HG02938 (cell line): Measurements from ENCODE around the gene MYO5A.
"Not testable (repeated sequence)": the region's sequence is repeated elsewhere in the genome, so short reads cannot be mapped to it uniquely, and the experiment has no call there.

Experiments used
- ATAC-seq: cut with Tn5 transposase; IDR thresholded peaks from one replicate; pipeline ENCODE4 v1.9.1; 2021; ENCODE audit warnings: mild to moderate bottlenecking, moderate library complexity; ENCODE audit not compliant: unreplicated experiment

MYO5A gene

DNA sequence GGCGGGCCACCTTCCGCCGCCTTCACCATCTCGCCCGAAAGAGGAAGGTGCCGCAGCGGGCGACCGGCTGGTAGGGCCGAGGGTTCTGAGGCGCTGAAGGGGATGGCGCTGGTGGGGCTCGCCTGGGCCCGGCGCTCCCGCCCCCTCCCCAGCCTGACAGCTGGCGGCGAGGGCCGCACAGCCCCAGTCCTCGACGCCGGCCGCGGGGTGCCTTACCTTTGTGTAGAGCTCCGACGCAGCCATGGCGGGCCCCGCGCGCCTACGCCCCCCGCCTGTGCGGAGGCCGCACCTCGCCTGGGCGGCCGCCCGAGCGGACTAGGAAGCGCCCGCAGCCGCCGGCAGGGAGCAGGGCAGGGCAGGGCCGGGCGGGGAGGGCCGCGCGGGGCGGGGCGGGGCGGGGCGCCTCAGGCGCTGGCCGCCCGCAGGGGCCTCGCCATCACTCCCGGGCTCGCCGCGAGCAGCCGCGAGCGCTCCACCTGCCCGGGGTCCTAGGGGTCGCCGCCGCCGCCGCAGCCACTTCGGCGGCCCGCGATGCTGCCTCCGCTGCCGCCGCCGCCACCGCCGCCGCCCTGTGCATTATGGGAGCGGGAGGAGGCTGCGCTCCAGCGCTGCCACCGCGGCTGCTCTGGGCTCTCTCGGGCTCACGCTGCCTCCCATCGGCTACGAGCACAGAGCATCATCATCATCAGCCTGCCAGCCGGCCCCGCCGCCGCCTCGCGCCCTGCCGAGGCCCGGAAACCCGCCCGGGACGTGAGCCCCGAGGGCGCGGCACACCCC lies at the start of gene MYO5A:
Gene MYO5A (minus strand): TSS at position 317 of the 777 bp plus-strand sequence. CDS start 74 bp downstream, at position 243.
- peak; percentile 70 for ATAC-seq

DNA sequence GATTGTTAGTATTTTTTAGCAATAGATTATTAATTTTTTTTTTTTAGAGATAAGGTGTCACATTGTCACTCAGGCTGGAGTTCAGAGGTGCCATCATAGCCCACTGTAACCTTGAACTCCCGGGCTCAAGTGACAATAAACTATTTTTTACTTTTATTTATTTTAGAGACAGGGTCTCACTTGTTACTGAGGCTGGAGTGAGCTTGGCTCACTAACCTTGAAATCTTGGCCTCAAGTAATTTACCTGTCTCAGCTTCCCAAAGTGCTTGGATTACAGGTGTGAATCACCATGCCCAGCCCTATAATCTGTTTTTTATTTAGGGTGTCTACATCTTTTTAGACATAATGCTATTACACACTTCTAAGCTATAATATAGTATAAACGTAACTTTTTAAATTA lies 48.0 kb upstream of the MYO5A start:
- ATAC-seq, result no peak

DNA sequence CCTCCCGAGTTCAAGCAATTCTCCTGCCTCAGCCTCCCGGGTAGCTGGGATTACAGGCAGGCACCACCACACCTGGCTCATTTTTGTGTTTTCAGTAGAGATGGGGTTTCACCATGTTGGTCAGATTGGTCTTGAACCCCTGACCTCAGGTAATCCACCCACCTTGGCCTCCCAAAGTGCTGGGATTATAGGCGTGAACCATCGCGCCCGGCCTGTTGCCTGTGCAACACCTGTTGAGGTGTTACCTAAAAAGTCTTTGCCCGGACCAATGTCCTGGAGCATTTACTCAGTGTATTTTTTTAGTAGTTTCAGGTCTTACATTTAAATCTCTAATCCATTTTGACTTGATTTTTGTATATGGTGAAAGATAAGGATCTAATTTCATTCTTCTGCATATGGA lies 46.9 kb upstream of the MYO5A start:
- ATAC-seq, result not testable (repeated sequence)

DNA sequence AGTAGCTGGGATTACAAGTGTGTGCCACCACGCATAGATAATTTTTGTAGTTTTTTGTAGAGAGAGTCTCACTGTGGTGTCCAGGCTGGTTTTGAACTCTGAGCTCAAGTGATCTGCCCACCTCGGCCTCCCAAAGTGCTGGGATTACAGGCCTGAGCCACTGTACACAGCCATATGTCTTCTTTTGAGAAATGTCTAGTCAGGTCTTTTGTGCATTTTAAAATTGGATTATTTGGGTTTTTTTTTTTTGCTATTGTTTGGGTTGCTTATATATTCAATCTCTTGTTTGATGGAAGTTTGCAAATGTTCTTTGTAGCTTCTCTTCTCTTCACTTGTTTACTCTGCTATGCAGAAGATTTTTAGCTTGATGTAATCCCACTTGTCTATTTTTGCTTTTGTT lies 46.4 kb upstream of the MYO5A start:
- ATAC-seq, result no peak

DNA sequence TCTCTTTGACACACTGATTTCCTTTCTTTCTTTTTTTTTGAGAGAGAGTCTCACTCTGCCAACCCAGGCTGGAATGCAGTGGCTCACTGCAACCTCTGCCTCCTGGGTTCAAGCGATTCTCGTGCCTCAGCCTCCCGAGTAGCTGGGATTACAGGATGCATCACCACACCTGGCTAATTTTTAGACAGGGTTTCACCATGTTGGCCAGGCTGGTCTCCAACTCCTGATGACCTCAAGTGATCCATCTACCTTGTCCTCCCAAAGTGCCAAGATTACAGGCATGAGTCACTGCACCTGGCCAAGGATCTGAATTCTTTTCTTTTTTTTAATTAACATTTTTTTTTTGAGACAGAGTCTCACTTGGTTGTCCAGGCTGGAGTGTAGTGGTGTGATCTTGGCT lies 45.9 kb upstream of the MYO5A start:
- not testable (repeated sequence) for ATAC-seq

DNA sequence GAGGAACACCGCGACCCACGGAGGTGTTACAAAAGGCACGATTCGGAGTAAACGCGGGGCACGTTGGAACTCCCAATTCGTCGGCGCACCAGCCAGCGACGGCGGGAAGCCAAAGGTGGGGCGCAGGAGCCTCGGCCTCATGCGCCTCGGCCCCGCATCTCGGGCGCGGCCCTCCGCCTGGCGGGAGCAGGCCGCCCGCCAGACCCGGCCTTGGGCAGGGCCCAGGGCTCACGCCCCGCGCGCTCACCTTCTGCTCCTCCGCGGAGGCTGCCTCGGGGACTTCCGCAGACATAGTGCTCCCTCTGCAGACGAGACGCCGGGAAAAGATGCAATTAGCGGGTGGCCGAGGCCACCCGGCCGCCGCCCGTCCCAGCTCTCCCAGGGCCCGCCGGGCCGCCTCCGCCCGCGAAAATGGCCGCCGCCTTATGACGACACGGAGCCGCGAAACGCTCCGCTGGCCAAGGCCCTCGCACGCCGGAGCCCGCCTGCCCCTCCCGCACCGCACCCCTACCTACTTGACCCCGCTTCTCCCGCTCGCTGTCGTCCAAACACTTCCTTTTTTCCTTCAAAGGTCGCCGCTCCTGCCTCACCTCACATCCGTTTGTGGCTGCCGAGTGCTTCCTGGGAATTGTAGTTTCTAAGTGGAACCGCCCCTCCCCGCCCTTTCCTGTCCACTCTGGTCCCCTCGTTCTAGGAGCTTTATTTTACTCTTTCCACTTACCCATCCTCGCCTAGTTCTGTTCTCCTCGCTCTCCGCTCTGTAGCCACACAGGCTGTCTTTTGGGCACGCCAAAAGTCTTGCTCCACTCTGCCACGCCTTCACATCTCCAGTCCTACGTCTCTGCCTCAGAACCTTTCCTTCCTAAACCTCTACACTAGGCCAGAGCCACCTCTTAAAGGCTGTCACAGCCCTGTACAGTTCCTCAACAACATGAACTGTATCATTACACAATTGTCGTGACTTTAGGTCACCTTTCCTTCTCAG lies 40.2 kb upstream of the MYO5A start, which contains the start of gene ARPP19:
Gene ARPP19 (minus strand): TSS at position 430 of the 985 bp plus-strand sequence. CDS start 138 bp downstream, at position 292.
- peak; percentile 60 for ATAC-seq

DNA sequence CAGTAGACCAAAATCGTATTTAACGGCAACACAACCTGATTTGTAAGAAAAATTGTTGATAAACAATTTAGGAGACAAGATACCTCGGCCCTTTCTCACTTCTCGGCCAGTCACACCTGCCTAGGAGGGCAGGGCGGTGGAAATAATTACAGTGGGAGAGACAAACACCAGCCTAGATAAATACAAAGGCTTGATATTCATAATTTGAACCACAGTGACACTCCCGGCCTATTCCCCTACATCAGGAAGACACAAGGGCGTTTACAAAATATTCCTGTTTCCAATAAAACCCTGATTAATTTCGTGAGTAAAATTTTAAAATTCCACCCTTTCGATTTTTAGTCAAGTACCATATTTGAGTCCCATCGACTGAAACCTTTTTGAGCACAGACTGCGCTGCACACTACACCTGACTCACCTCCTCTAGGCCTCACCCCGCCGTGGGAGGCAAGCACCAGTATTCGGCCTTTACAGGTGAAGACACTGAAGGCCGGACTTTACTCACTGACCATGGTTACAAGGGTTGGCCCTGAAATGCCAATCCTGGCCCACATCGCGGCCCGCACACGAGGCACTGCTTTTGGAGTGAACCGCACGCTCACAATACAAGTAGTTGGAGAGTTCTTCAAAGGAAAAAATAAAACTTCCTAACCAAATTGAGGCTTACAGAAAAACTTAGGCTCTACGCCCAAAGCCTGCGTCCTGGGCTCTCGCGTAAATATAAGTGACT lies 39.4 kb upstream of the MYO5A start:
- peak; percentile 32 for ATAC-seq

DNA sequence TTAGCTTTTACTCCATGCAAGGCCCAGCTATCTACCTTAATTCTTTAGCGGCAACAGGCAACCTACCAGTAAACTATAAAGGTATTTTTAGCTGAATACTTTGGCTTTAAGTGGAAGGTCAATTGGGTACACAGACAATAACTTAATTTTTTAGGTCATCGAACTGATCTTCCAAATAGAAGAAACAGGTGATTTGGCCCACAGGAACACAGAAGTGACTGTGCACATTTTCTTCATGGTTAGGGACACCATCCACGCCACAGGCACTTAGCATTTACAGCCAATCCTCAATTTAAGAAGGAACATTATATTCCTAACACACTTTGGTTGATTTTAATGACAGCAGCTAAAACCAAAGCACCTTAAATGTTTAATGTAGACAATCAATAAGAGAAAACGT lies 38.2 kb upstream of the MYO5A start:
- no peak for ATAC-seq

DNA sequence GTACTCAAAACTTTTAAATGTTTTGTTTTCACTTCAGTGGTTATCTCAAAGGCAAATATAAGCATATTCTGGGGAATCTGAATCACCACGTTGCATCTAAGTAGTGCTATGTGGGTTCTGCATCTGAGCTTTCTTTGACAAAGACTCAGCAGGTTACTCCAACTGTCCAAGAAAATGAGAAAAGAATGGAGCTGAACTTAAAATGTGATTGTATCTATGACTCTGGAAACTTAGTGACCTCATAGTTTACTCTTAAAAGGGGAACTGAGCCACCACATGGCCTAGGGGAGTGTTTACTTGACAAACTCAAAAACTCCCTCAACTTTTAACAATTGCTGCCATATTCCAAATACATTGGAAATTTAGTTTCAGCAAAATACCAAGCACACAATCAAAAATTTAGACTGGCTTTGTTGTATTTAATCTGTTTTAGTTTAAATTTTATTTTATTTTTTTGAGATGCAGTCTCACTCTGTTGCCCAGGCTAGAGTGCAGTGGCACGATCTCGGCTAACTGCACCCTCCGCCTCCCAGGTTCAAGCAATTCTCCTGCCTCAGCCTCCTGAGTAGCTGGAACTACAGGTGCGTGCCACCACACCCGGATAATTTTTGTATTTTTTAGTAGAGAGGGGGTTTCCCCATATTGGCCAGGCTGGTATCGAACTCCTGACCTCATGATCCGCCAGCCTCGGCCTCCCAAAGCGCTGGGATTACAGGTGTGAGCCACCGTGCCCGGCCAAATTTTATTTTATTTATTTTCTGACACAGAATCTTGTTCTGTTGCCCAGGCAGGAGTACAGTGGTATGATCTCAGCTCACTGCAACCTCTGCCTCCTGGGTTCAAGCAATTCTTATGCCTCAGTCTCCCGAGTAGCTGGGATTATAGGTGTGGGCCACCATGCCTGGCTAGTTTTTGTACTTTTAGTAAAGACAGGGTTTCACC lies 37.0 kb upstream of the MYO5A start:
- peak; percentile 70 for ATAC-seq

DNA sequence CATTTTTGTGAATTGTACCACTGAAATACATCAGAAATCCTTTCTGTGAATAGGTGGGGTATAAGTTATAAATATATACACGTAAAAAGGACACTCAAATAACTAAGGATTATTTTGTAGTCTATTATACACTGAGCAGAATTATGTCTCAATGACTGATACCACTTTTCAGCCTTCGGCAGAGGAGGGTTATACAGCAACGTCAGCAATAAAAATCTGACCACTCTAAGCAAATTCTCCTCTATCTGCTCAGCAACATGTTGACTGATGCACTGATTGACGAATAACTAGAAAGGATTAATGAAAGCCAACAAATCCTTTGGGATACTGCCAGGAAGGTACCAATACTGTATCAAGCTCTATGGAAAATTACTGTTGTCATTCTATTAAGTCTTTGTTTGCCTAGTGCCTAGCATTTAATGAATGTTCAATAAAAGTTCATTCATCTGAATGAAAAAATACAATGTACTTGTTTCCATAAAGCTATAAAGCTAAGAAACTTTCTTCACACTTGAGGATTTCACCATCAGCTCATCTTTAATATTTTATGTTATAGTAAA lies 34.9 kb upstream of the MYO5A start:
- no peak for ATAC-seq

DNA sequence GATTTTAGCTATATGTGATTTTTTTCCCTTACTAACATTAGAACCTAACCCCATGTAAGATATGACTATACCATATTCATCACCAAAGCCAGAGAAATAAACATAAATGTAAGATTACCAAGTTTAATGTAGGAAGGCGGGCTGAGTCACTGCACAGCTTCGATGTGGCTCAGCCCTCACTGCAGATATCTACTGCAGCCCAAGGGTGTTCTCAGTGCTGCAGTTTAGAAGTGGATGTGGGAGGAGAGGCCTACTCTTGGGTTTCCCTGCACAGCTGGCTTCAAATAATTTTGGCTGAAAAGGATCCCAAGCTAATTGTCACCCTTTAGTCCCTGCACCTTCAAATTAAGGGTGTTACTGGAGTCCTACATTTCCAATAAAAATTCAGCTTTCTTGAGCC lies 30.9 kb upstream of the MYO5A start:
- ATAC-seq, result no peak

DNA sequence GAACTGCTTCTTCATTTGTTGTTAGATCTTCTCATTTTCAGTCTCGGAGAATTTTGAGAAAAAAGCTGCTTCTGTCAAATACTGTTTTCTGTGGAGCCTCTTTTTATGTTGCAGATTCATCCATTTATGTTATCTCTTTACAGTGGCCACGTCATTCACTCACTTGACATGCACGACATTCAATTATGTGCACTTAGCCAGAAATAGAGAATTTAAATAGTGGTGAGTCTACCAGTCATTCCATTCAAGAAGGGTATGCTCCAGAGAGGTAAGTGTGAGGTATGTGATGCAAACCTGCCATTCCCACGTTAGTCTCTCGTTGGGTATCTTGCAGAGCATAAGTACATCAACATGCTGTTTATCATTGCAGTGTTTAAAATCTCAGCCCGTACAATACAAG lies 30.3 kb upstream of the MYO5A start:
- ATAC-seq, result no peak

DNA sequence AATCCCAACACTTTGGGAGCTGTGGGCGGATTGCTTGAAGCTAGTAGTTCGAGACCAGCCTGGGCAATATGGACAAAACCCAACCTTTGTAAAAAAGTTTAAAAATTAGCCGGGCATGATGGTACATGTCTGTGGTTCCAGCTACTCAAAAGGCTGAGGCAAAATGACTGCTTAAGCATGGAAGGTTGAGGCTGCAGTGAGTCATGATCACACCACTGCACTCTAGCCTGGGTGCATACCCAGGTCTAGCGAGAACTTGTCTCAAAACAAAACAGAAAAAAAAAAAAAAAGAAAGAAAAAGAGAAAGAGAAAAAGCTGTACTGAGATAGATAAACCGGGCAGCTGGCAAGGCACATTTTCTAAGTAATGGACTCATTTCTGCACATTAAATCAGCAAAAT lies 29.5 kb upstream of the MYO5A start:
- peak; percentile 82 for ATAC-seq

DNA sequence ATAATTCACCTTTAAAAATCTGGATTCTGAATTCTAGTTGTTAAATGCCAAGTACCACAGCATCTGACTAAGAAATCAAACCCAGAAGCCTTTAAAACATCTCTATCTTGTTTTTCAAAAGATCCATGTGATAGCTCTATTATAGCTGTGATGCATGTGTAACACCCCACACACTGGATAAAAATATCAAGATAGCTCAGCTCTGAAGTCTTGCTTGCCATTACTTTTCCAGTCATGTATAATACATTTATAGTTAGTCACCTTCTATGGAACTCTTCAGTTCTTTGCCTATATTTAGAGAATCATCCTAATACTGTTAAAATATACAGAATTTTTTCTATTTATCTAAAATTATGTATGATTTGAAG lies 28.6 kb upstream of the MYO5A start:
- ATAC-seq, result no peak

DNA sequence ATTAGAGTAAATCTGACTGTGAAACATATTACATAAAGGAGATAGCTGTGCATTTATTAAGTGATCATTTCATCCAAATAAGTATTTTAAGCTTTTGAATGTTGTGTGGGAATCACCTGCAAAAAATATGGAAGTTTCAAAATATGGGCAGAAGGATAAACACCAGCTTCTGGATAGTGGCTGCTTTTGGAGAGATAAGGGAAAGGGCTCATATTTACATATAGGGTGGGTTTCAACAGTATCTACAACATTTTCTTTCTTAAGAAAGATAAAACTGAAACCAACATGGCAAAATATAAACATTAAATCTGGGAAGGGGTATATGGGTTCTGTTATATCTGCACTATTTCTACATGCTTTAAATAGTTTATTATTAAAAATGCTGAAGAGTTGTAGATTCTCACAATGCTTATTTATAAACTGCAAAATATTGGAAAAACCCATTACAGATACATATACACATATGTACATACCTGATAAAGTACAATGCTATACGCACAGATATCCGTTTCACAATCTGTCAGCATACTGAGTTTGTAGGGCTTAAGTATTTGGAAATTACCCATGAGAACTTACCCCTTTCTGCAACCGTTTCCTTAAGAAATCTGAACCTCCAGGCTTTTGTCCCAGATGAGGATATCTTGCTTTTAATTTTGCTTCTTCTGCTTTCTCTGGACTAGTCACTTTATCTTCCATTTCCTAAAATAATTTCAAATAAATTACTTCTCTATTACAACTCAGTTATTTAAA lies 28.0 kb upstream of the MYO5A start:
- ATAC-seq, result no peak

DNA sequence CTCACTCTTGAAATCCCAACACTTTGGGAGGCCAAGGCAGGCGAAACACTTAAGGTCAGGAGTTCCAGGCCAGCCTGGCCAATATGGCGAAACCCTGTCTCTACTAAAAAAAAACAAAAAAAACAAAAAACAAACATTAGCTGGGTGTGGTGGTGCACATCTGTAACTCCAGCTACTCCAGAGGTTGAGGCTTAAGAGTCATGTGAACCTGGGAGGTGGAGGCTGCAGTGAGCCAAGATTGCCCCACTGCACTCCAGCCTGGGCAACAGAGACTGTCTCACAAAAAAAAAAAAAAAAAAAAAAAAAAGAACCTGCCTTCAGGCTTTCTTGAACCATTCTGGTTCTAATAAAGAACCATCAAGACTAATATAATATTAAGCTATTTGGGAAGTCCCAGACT lies 23.6 kb upstream of the MYO5A start:
- ATAC-seq, result no peak

DNA sequence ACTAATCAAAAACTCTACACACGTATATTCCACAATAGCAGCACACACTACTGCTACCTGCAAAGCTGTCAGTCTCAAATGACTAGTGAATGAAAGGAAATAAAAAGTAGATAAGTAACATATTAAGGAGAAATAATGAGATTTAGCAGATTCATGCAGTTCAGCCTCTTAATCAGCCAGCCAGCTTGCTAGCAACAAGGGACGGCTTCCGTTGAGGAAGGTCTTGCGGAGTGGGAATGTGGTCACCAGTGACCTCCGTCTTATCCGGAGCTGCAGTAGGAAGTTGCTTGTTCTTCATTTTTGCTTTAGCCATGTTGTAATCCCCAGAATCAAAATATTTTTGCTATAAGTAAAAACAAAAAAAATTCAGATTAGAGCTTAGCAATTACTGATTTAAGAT lies 23.1 kb upstream of the MYO5A start:
- no peak for ATAC-seq

DNA sequence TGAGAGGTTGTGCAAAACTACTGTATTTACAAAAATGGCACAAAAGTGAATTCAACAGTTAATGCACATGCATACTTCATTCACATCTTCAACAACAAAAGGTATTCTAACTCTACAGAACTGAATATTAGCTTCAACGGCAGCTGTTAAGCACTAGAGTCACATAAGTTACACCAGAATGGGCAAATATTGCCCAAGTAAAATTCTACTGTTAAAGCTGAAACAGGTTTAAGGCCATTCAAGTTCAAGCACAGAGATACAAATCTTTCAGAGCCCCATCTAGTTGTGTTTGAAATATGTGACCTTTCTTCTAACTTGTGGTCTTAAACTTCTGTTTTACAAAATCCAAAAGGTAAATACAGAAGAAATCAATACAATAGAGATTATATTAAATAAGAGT lies 22.5 kb upstream of the MYO5A start:
- ATAC-seq, result not testable (repeated sequence)
